GM20000 (cell line): ENCODE data around the gene HNRNPC.
"Not testable (repeated sequence)": the region's sequence is repeated elsewhere in the genome, so short reads cannot be mapped to it uniquely, and the experiment has no call there.

ENCODE experiments used
- DNase-seq: peaks from one replicate; pipeline ENCODE4 v3.0.0; 2012; ENCODE audit warnings: low spot score
- CTCF ChIP-seq: IDR thresholded peaks from 2 replicates; pipeline ENCODE4 v1.5.1; 2012; ENCODE audit warnings: mild to moderate bottlenecking, control low read depth; ENCODE audit errors: extremely low read depth, missing control alignments

HNRNPC gene

GRCh38 chr14:21234112-21234511 lies 35.1 kb downstream of the HNRNPC start:
- TF ChIP-seq CTCF = no peak

GRCh38 chr14:21233457-21234076 lies 35.7 kb downstream of the HNRNPC start:
- no peak for DNase-seq
- no peak for TF ChIP-seq CTCF

More at GRCh38 chr14:21234112-21234511, 35.1 kb downstream of the HNRNPC start:
- no peak for DNase-seq

GRCh38 chr14:21231020-21231652 lies 38.1 kb downstream of the HNRNPC start:
- DNase-seq = no peak
- no peak for TF ChIP-seq CTCF

GRCh38 chr14:21229821-21230220 lies 39.4 kb downstream of the HNRNPC start:
- TF ChIP-seq CTCF = no peak
- DNase-seq = no peak

- DNase-seq = no peak
- TF ChIP-seq CTCF = no peak
Measured at GRCh38 chr14:21227981-21228380, 41.3 kb downstream of the HNRNPC start.

- DNase-seq = no peak
- TF ChIP-seq CTCF = no peak
Measured at GRCh38 chr14:21227150-21227549, 42.1 kb downstream of the HNRNPC start.

- DNase-seq = no peak
- TF ChIP-seq CTCF = no peak
Measured at GRCh38 chr14:21226467-21226866, 42.8 kb downstream of the HNRNPC start.

GRCh38 chr14:21225164-21225563 lies 44.1 kb downstream of the HNRNPC start:
- DNase-seq = not testable (repeated sequence)
